HG02884 (cell line): ENCODE results near the gene HMGCLL1.

Source experiments
- ATAC-seq: cut with Tn5 transposase; IDR thresholded peaks from one replicate; pipeline ENCODE4 v1.9.1; 2021; ENCODE audit warnings: mild to moderate bottlenecking, moderate library complexity; ENCODE audit not compliant: unreplicated experiment

Gene HMGCLL1

DNA sequence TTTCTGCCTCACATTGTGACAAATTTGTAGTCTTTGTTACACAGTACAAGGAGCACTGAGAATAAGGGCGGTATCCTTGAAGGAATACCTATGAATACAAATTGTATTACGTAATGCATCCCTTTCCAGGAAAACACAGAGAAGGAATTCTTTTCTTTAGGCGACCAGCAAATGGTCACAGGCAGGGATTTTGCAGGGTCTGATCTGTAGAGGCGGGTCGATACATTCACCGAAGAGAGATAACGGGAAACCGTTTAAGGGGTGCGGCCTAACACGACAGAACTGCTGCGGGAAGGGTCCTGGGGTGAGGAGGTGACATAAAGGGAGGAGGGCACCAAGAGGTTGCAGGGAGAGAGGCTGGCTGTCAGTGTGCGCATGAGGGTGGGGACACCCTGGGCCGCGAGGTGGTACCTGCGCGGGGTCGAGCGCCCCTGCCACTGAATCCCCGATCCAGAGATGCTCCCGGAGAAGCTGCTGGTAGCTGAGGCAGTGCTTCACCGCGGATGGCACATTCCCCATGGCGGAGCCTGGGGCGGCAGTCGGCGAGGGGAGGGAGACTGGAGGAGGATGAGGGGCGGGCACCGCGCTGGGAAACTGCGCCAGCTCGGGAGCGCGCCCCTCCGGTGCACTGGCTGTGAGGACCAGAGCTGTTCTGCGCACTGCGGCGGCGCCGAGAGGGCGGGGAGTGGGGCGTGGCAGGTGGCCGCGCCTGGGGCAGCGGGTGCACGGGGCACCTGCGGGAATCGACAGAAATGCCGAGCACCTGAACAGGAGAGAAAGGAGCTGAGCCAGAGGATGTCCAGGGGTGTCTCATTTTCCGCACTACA, at the start of gene HMGCLL1:
Gene HMGCLL1 (minus strand): TSS at position 656 of the 827 bp plus-strand sequence. CDS start 137 bp downstream, at position 519.
- ATAC-seq, result no peak

DNA sequence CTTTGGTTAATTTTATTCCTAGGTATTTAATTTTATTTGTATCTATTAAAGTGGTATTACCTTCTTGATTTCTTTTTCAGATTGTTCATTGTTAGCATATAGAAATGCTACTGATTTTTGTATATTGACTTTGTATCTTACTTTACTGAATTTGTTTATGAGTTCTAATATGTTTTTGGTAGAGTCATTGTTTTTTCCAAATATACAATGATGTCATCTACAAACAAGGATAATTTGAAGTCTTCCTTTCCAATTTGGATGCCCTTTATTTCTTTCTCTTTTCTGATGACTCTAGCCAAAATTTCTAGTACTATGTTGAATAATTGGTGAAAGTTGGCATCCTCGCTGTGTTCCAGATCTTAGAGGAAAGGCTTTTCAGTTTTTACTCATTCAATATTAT, 43.0 kb upstream of the HMGCLL1 start:
- no peak for ATAC-seq

GRCh38 chr6:55621244-55621643, 42.3 kb upstream of the HMGCLL1 start:
- ATAC-seq, result no peak

- ATAC-seq, result no peak
These were observed 38.3 kb upstream of the HMGCLL1 start for GRCh38 chr6:55617272-55617671.

DNA sequence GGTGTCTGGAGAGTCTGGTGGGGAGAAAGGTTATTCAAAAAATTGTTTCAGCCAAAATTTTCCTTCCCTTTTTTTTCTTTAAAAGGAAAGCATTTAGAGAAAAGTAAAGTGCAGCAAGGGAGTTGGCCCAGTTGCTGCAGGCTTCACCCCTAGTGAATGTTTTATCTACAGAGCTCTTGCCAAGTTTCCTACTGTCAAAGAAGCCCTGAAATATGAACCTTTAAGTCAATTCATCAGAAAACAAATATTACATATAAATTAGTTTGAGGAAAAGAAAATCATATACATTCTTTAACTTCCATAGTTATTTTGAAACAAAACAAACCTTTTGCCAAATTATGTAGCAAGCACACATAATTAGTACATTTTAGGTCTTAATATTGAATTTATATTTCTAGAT, 25.0 kb upstream of the HMGCLL1 start:
- no peak for ATAC-seq

GRCh38 chr6:55601120-55601519, 22.1 kb upstream of the HMGCLL1 start:
- no peak for ATAC-seq

GRCh38 chr6:55594442-55594841, 15.4 kb upstream of the HMGCLL1 start:
- no peak for ATAC-seq

DNA sequence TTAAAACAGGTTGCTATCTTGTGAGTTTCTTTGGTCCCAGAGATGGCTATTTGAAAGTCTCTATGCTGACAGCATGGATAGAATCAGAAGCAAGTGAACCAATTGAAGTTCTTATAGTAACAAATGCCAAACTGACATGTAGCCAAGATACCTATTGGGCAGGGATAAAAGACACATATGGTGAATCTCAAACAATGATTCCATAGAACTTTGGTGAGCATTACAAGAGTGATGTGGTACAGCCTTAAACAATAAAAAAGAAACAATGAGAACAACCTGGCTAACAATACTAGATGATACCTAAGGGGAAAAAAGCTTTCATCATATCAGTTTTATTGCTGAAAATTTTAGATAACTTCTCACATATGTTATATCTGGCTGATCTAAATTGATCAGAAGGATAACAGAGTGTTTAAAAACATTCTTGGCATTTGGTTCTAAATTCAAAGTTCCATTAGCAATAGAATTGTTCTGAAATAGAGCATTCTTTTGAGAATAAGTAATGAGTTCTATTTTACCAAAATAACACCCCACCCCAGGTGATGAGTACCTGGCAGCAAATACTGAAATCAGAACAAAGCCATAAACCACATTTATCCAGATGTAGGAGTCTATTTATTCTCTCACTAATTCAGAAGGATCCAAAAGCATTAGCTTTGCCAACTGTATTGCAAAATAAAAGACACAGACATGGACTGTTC, 5.8 kb upstream of the HMGCLL1 start:
- no peak for ATAC-seq

- ATAC-seq, result no peak
These were observed 2.2 kb downstream of the HMGCLL1 start for GRCh38 chr6:55576811-55577210.

DNA sequence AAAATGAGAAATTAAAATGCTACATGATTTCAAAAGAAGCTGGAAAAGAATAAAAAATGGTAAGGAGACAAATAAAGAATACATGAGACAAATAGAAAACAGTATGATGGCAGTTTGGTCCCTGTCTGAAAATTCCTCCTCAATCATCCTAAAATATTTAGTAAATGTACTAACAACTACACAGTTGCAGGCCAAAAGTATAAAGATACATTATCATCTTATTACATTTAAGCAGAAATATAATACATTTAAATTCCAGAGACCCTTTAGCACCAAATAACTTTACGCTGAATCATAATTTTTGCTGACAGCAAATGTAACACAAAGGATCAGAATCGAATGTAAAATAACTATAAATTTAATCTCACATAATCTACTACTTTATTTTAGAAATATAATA, 4.4 kb downstream of the HMGCLL1 start:
- no peak for ATAC-seq

GRCh38 chr6:55569638-55570037, 9.4 kb downstream of the HMGCLL1 start:
- ATAC-seq, result no peak

GRCh38 chr6:55568808-55569439, 10.1 kb downstream of the HMGCLL1 start:
- no peak for ATAC-seq

GRCh38 chr6:55567558-55567957, 11.4 kb downstream of the HMGCLL1 start:
- ATAC-seq, result no peak

GRCh38 chr6:55566036-55566710, 12.8 kb downstream of the HMGCLL1 start:
- no peak for ATAC-seq

DNA sequence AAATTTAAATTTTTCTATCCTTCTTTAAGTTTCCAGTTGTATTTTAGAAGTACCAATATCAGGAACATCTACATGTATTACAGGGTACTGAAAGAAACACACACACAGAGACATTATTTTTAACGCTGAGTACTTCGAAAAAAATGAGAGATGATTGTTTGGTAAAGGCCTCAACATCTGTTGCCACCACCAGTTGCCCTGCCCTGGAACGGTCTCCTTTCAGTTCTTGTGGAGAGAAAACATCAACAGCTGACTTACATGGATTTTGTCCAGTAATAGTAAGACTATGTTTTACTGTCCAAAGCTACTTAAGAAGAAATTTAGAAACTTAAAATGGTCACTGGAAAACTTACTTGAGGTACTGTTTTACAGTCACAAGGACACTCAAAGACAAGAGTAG, 16.7 kb downstream of the HMGCLL1 start:
- no peak for ATAC-seq

GRCh38 chr6:55560290-55560885, 18.6 kb downstream of the HMGCLL1 start:
- ATAC-seq, result no peak

DNA sequence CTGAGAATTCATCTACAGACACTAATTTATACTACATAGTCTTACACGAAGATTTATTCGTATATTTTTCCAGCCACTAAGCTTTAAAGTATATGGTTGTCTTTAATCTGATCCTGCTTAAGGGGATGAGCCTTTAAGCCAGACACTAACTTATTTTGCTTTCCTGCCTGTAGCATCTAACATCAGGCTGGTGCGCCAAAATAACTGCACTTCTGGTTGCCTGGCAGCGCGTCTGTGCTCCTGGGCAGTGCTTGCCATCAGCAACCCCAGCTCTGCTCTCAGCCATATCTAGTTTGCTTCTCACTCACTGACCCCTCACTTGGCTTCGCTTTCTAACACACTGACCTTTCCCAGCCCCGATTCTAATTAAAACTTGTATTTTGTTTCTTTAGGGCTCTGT, 21.8 kb downstream of the HMGCLL1 start:
- ATAC-seq, result no peak

DNA sequence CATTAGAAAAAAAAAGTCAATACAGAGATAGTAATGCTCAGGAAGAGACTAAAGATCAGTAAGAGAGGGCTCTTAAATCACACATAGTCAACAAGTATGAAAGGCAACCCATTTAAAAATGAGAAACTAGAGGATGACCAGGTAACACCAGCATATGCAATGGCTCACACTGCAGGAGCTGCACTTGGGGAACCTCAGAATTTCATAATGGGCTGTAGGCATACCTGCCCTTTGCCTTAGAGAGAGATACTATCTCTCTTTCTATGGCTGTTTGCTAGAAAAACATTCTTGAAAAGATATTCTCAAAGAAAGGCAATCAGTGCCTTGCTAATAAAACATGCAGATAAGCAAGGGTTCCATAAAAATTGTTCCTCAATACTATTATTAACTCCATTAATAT, 33.2 kb downstream of the HMGCLL1 start:
- ATAC-seq, result no peak

- ATAC-seq, result no peak
These were observed 35.2 kb downstream of the HMGCLL1 start for GRCh38 chr6:55543633-55544309.

GRCh38 chr6:55541024-55541423, 38.0 kb downstream of the HMGCLL1 start:
- ATAC-seq, result no peak
